ENCODE data around the gene STAT6. TPM values are rescaled to one million over a fixed set of nuclear protein-coding genes. Genes with fewer than 3 reads are reported as not detected.

STAT6 gene
- total RNA-seq, 1 donor from 2014 or later = 31.8 TPM

DNA sequence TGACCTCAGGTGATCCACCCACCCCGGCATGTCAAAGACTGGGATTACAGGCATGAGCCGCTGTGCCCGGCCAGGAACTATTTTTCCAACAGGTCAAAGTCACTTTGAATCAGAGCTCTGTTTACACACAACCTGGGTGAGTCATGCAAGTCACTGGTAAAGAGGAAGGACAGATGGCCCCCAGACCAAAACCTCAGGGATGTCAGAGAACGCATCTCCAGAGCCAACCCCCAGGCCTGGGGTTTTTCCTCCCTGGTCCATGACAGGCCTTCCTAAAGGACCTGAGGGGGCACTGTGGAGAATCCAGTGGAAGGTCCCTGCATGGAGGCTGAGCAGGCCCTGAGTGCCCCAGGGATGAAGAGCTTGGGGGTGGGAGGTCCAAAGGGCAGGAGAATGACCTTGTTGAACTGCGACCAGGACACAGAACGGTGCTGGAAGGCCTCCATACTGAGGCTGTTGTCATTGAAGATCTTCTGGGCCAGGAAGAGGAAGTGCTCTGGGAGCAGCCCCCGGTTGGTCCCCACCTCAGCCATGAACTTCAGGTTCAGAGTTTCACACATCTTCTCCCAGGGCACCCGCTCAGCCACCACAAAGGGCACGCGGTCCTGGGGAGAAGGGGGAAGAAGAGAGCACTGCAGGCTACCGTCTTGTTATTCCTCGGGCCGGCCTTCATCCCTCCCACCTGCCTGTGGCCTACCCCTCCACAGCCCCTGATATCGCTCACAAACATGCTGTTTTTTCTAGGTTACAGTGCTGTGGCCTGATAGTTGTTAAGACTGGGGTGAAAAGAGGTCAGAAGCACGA, 9.1 kb downstream of the STAT6 start:
- Histone ChIP-seq H3K4me3 (ENCODE audit: low read length in 3 of 3) (no peak overlapping the region), H3K27ac (ENCODE audit: low read depth, low read length) (no peak overlapping the region), H3K9ac (ENCODE audit: low read depth in 1 of 3, low read length in 3 of 3) (no peak overlapping the region), H3K36me3 (ENCODE audit: control insufficient read depth in 3 of 3, insufficient read depth in 3 of 3, low read length in 3 of 3) (peaks cover 9 to 47% (median 16%) of the 10 kb centered on the region in 3 donors), H3K4me1 (ENCODE audit: control insufficient read depth in 3 of 3, insufficient read depth in 3 of 3, low read length in 3 of 3) (no peaks in the 10 kb centered on the region), H3K27me3 (ENCODE audit: control insufficient read depth in 3 of 3, insufficient read depth in 3 of 3, low read length in 3 of 3) (no peaks in the 10 kb centered on the region), H3K9me3 (ENCODE audit: control insufficient read depth in 3 of 3, low read length in 3 of 3) (no peaks in the 10 kb centered on the region)

DNA sequence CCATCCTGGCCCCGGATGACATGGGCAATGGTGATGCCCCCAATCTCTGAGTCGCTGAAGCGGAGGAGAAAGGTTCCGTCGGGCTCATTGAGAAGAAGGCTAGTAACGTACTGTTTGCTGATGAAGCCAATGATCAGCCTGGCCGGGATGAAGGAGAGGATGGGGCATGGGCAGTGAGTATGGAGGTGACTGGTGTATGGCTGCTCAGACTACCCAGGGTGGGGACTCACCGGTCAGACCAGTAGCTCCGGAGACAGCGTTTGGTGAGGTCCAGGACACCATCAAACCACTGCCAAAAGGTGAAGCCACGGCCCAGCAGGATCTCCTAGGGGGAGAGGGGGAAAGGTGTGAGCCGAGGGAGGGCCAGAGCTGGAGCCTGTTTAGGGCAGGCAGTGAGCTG, 11.4 kb downstream of the STAT6 start:
- Histone ChIP-seq H3K4me3 (ENCODE audit: low read length in 3 of 3) (no peak overlapping the region), H3K9me3 (ENCODE audit: control insufficient read depth in 3 of 3, low read length in 3 of 3) (no peaks in the 10 kb centered on the region), H3K4me1 (ENCODE audit: control insufficient read depth in 3 of 3, insufficient read depth in 3 of 3, low read length in 3 of 3) (no peaks in the 10 kb centered on the region), H3K27ac (ENCODE audit: low read depth, low read length) (no peak overlapping the region), H3K36me3 (ENCODE audit: control insufficient read depth in 3 of 3, insufficient read depth in 3 of 3, low read length in 3 of 3) (peaks cover 11 to 56% (median 24%) of the 10 kb centered on the region in 3 donors), H3K27me3 (ENCODE audit: control insufficient read depth in 3 of 3, insufficient read depth in 3 of 3, low read length in 3 of 3) (no peaks in the 10 kb centered on the region), H3K9ac (ENCODE audit: low read depth in 1 of 3, low read length in 3 of 3) (no peak overlapping the region)

GRCh38 chr12:57099047-57099714, 12.0 kb downstream of the STAT6 start:
- H3K36me3 ChIP-seq (ENCODE audit: control insufficient read depth in 3 of 3, insufficient read depth in 3 of 3, low read length in 3 of 3) = peaks cover 14 to 53% (median 25%) of the 10 kb centered on the region in 3 donors

GRCh38 chr12:57098546-57098945, 12.6 kb downstream of the STAT6 start:
- Histone ChIP-seq H3K27me3 (ENCODE audit: control insufficient read depth in 3 of 3, insufficient read depth in 3 of 3, low read length in 3 of 3) (no peaks in the 10 kb centered on the region), H3K9me3 (ENCODE audit: control insufficient read depth in 3 of 3, low read length in 3 of 3) (no peaks in the 10 kb centered on the region), H3K27ac (ENCODE audit: low read depth, low read length) (no peak overlapping the region), H3K9ac (ENCODE audit: low read depth in 1 of 3, low read length in 3 of 3) (no peak overlapping the region), H3K4me3 (ENCODE audit: low read length in 3 of 3) (no peak overlapping the region), H3K36me3 (ENCODE audit: control insufficient read depth in 3 of 3, insufficient read depth in 3 of 3, low read length in 3 of 3) (peaks cover 14 to 49% (median 25%) of the 10 kb centered on the region in 3 donors), H3K4me1 (ENCODE audit: control insufficient read depth in 3 of 3, insufficient read depth in 3 of 3, low read length in 3 of 3) (peaks cover 5 to 8% (median 7%) of the 10 kb centered on the region in 3 donors)

More at GRCh38 chr12:57099047-57099714, 12.0 kb downstream of the STAT6 start:
- Histone ChIP-seq H3K4me1 (ENCODE audit: control insufficient read depth in 3 of 3, insufficient read depth in 3 of 3, low read length in 3 of 3) (peaks cover 2 to 4% (median 4%) of the 10 kb centered on the region in 3 donors), H3K9me3 (ENCODE audit: control insufficient read depth in 3 of 3, low read length in 3 of 3) (no peaks in the 10 kb centered on the region), H3K27me3 (ENCODE audit: control insufficient read depth in 3 of 3, insufficient read depth in 3 of 3, low read length in 3 of 3) (no peaks in the 10 kb centered on the region), H3K27ac (ENCODE audit: low read depth, low read length) (no peak overlapping the region), H3K9ac (ENCODE audit: low read depth in 1 of 3, low read length in 3 of 3) (no peak overlapping the region), H3K4me3 (ENCODE audit: low read length in 3 of 3) (no peak overlapping the region)

GRCh38 chr12:57097554-57097835, 13.7 kb downstream of the STAT6 start:
- Histone ChIP-seq H3K9ac (ENCODE audit: low read depth in 1 of 3, low read length in 3 of 3) (no peak overlapping the region), H3K36me3 (ENCODE audit: control insufficient read depth in 3 of 3, insufficient read depth in 3 of 3, low read length in 3 of 3) (peaks cover 20 to 54% (median 30%) of the 10 kb centered on the region in 3 donors), H3K27ac (ENCODE audit: low read depth, low read length) (no peak overlapping the region), H3K9me3 (ENCODE audit: control insufficient read depth in 3 of 3, low read length in 3 of 3) (no peaks in the 10 kb centered on the region), H3K4me3 (ENCODE audit: low read length in 3 of 3) (no peak overlapping the region), H3K4me1 (ENCODE audit: control insufficient read depth in 3 of 3, insufficient read depth in 3 of 3, low read length in 3 of 3) (peaks cover 12 to 16% (median 12%) of the 10 kb centered on the region in 3 donors), H3K27me3 (ENCODE audit: control insufficient read depth in 3 of 3, insufficient read depth in 3 of 3, low read length in 3 of 3) (no peaks in the 10 kb centered on the region)

DNA sequence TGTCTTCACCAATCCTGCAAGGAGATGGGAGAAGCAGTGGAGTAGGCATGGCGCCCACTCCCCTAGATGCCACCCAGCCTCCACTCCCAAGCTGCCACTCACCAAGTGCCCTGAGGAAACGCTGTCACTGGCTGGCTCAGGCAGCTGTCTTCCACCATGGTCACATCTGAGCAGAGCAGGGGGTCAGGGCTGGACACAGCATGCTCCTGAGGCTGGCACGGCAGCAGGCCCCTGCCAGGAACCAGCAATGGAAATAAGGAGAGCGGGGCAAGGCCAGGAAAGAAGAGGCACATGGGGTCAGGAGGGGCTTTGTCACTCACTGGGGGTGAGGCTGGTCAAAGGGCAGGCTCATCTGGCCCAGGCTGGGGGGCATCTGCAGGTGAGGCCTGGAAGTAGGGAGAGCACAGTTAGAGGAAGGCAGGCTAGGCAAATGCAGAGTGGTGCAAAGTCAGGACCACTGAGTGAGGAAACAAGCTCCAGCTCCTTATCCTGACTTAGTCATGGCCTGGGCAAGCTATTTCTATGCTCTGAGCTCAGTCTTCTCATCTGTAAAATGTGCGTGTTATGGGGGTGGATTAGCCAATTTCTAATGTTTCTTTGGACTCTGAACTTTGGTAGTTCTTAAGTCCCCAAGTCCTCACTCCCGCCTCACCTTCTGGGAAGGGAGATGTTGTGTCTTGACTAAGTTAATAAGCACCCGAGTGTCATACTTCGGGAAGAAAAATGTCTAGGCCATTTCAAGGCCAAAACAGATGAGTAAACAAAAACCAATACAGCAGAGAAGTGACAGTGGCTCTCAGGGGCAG, 14.2 kb downstream of the STAT6 start:
- Histone ChIP-seq H3K27me3 (ENCODE audit: control insufficient read depth in 3 of 3, insufficient read depth in 3 of 3, low read length in 3 of 3) (no peaks in the 10 kb centered on the region), H3K4me3 (ENCODE audit: low read length in 3 of 3) (no peak overlapping the region), H3K4me1 (ENCODE audit: control insufficient read depth in 3 of 3, insufficient read depth in 3 of 3, low read length in 3 of 3) (peaks cover 14 to 20% (median 16%) of the 10 kb centered on the region in 3 donors), H3K9me3 (ENCODE audit: control insufficient read depth in 3 of 3, low read length in 3 of 3) (no peaks in the 10 kb centered on the region), H3K36me3 (ENCODE audit: control insufficient read depth in 3 of 3, insufficient read depth in 3 of 3, low read length in 3 of 3) (peaks cover 21 to 55% (median 35%) of the 10 kb centered on the region in 3 donors), H3K27ac (ENCODE audit: low read depth, low read length) (no peak overlapping the region), H3K9ac (ENCODE audit: low read depth in 1 of 3, low read length in 3 of 3) (no peak overlapping the region)

DNA sequence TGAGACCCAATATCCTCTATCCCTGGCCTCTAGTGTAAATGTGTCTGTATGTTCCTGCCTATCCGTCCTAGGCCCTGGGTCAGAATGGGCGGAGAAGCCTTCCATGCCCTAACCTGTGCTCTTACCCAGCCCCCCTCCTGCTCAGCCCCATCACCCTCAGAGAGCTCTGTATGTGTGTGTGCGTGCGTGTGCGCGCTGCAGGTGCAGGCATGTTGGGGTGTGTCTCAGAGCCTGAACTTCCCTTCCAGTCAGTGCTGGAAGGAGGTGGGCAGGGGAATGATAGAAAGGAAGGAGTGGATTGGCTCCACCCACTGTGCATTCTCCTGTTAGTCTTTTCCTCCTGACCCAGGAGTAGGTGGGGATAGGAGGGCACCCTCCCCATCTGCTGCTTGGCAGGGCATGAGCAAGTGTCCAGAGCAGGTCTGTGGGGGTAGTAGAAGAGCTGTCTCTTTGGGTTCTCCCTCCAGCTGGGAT, 15.0 kb downstream of the STAT6 start:
- Histone ChIP-seq H3K9ac (ENCODE audit: low read depth in 1 of 3, low read length in 3 of 3) (no peak overlapping the region), H3K36me3 (ENCODE audit: control insufficient read depth in 3 of 3, insufficient read depth in 3 of 3, low read length in 3 of 3) (peaks cover 24 to 61% (median 42%) of the 10 kb centered on the region in 3 donors), H3K4me1 (ENCODE audit: control insufficient read depth in 3 of 3, insufficient read depth in 3 of 3, low read length in 3 of 3) (peaks cover 17 to 27% (median 20%) of the 10 kb centered on the region in 3 donors), H3K9me3 (ENCODE audit: control insufficient read depth in 3 of 3, low read length in 3 of 3) (no peaks in the 10 kb centered on the region), H3K27me3 (ENCODE audit: control insufficient read depth in 3 of 3, insufficient read depth in 3 of 3, low read length in 3 of 3) (no peaks in the 10 kb centered on the region), H3K4me3 (ENCODE audit: low read length in 3 of 3) (no peak overlapping the region), H3K27ac (ENCODE audit: low read depth, low read length) (no peak overlapping the region)

GRCh38 chr12:57095440-57095839, 15.7 kb downstream of the STAT6 start:
- Histone ChIP-seq H3K4me1 (ENCODE audit: control insufficient read depth in 3 of 3, insufficient read depth in 3 of 3, low read length in 3 of 3) (peaks cover 24 to 34% (median 27%) of the 10 kb centered on the region in 3 donors), H3K4me3 (ENCODE audit: low read length in 3 of 3) (no peak overlapping the region), H3K27ac (ENCODE audit: low read depth, low read length) (no peak overlapping the region), H3K9ac (ENCODE audit: low read depth in 1 of 3, low read length in 3 of 3) (no peak overlapping the region), H3K9me3 (ENCODE audit: control insufficient read depth in 3 of 3, low read length in 3 of 3) (no peaks in the 10 kb centered on the region), H3K36me3 (ENCODE audit: control insufficient read depth in 3 of 3, insufficient read depth in 3 of 3, low read length in 3 of 3) (peaks cover 24 to 64% (median 43%) of the 10 kb centered on the region in 3 donors), H3K27me3 (ENCODE audit: control insufficient read depth in 3 of 3, insufficient read depth in 3 of 3, low read length in 3 of 3) (no peaks in the 10 kb centered on the region)

- H3K36me3 ChIP-seq (ENCODE audit: control insufficient read depth in 3 of 3, insufficient read depth in 3 of 3, low read length in 3 of 3) = peaks cover 20 to 58% (median 43%) of the 10 kb centered on the region in 3 donors
- H3K4me1 ChIP-seq (ENCODE audit: control insufficient read depth in 3 of 3, insufficient read depth in 3 of 3, low read length in 3 of 3) = peaks cover 28 to 41% (median 34%) of the 10 kb centered on the region in 3 donors
- H3K27me3 ChIP-seq (ENCODE audit: control insufficient read depth in 3 of 3, insufficient read depth in 3 of 3, low read length in 3 of 3) = no peaks in the 10 kb centered on the region
- H3K9ac ChIP-seq (ENCODE audit: low read depth in 1 of 3, low read length in 3 of 3) = peak overlapping the region in 1 of 3 donors; percentile 45
- peak overlapping the region; percentile 52 for H3K27ac ChIP-seq (ENCODE audit: low read depth, low read length)
- no peaks in the 10 kb centered on the region for H3K9me3 ChIP-seq (ENCODE audit: control insufficient read depth in 3 of 3, low read length in 3 of 3)
- H3K4me3 ChIP-seq (ENCODE audit: low read length in 3 of 3) = no peak overlapping the region
Observed at GRCh38 chr12:57094208-57095160, 16.7 kb downstream of the STAT6 start.
